SU-DHL-6 (cell line): ENCODE data around the gene SRRM2.

Experiments used
- H2AFZ ChIP-seq: fragments of 200-600 bp; sonication (generic); 2 replicates; pipeline ENCODE4 v1.6.1; 2014; ENCODE audit warnings: low read depth, mild to moderate bottlenecking, moderate library complexity, mixed read lengths, antibody characterized with exemption, low read length; ENCODE audit not compliant: severe bottlenecking
- H3F3A ChIP-seq: fragments of 200-600 bp; shearing (Covaris generic); 2 replicates; pipeline ENCODE4 v1.6.0; 2016; ENCODE audit warnings: antibody characterized with exemption, mild to moderate bottlenecking; ENCODE audit not compliant: insufficient read depth
- H3K27ac ChIP-seq: fragments of 200-600 bp; sonication (generic); 2 replicates; pipeline ENCODE4 v1.5.1; 2016; ENCODE audit warnings: low read depth, mild to moderate bottlenecking, low read length, moderate library complexity, mixed read lengths
- H3K27me3 ChIP-seq: fragments of 200-600 bp; sonication (generic), shearing (Covaris generic); 2 replicates; pipeline ENCODE4 v1.6.0; 2014; ENCODE audit warnings: mild to moderate bottlenecking, low read length
- H3K36me3 ChIP-seq: fragments of 200-600 bp; sonication (generic); 2 replicates; pipeline ENCODE4 v1.6.1; 2014; ENCODE audit warnings: mild to moderate bottlenecking, low read length, mixed read lengths
- H3K4me2 ChIP-seq: fragments of 300-600, 200-600 bp; shearing (Covaris generic), sonication (generic); 2 replicates; pipeline ENCODE4 v1.6.0; 2014; ENCODE audit warnings: low read length, low read depth, mild to moderate bottlenecking; ENCODE audit not compliant: poor library complexity, severe bottlenecking
- H3K4me3 ChIP-seq: fragments of 200-600 bp; sonication (generic); 2 replicates; pipeline ENCODE4 v1.5.1; 2014; ENCODE audit warnings: antibody characterized with exemption, low read length, mild to moderate bottlenecking, mixed read lengths; ENCODE audit not compliant: insufficient read depth, poor library complexity, severe bottlenecking
- H3K79me2 ChIP-seq: fragments of 200-600 bp; sonication (generic); 2 replicates; pipeline ENCODE4 v1.6.1; 2014; ENCODE audit warnings: mild to moderate bottlenecking, low read length, moderate library complexity; ENCODE audit not compliant: insufficient read depth
- H3K9ac ChIP-seq: fragments of 200-600 bp; sonication (generic); 2 replicates; pipeline ENCODE4 v1.7.0; 2014; ENCODE audit warnings: mild to moderate bottlenecking, low read length
- H3K9me2 ChIP-seq: fragments of 200-600 bp; sonication (generic); replicated peaks from 2 replicates; pipeline ENCODE4 v1.6.1; 2014; ENCODE audit warnings: low read length; ENCODE audit not compliant: insufficient read depth
- H3K9me3 ChIP-seq: fragments of 200-600 bp; sonication (generic); 2 replicates; pipeline ENCODE4 v1.6.1; 2014; ENCODE audit warnings: low read length, mixed read lengths; ENCODE audit not compliant: insufficient read depth
- H4K20me1 ChIP-seq: fragments of 200-600 bp; sonication (generic); 2 replicates; pipeline ENCODE4 v1.6.1; 2014; ENCODE audit warnings: low read depth, mild to moderate bottlenecking, antibody characterized with exemption, low read length, moderate library complexity, mixed read lengths
- EZH2phosphoT487 ChIP-seq: fragments of 200-600 bp; sonication (generic), shearing (Covaris generic); conservative IDR thresholded peaks from 2 replicates; pipeline ENCODE4 v1.6.1; 2018; ENCODE audit warnings: mild to moderate bottlenecking, antibody characterized with exemption, low read length, moderate library complexity, mixed read lengths
- TF ChIP-seq, protein P1 (sequence below): fragments of 200-600 bp; sonication (generic); IDR thresholded peaks from one replicate; pipeline ENCODE4 v1.5.1; 2017; ENCODE audit warnings: antibody characterized with exemption, mild to moderate bottlenecking, low read length, moderate library complexity; ENCODE audit not compliant: insufficient read depth, poor library complexity, severe bottlenecking

Gene SRRM2

GRCh38 chr16:2810651-2811050 is 58.2 kb downstream of the SRRM2 start:
- H3F3A ChIP-seq: no peaks in the 10 kb centered on the region
- TF ChIP-seq EZH2phosphoT487: no peak
- TF ChIP-seq, protein P1, sequence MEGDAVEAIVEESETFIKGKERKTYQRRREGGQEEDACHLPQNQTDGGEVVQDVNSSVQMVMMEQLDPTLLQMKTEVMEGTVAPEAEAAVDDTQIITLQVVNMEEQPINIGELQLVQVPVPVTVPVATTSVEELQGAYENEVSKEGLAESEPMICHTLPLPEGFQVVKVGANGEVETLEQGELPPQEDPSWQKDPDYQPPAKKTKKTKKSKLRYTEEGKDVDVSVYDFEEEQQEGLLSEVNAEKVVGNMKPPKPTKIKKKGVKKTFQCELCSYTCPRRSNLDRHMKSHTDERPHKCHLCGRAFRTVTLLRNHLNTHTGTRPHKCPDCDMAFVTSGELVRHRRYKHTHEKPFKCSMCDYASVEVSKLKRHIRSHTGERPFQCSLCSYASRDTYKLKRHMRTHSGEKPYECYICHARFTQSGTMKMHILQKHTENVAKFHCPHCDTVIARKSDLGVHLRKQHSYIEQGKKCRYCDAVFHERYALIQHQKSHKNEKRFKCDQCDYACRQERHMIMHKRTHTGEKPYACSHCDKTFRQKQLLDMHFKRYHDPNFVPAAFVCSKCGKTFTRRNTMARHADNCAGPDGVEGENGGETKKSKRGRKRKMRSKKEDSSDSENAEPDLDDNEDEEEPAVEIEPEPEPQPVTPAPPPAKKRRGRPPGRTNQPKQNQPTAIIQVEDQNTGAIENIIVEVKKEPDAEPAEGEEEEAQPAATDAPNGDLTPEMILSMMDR: no peak
- H4K20me1 ChIP-seq: no peaks in the 10 kb centered on the region
- no peak overlapping the region for H3K4me2 ChIP-seq
- H3K4me3 ChIP-seq: no peak overlapping the region
- H3K9ac ChIP-seq: no peak overlapping the region
- H3K9me3 ChIP-seq: no peaks in the 10 kb centered on the region
- H3K27ac ChIP-seq: no peak overlapping the region
- no peaks in the 10 kb centered on the region for H3K9me2 ChIP-seq
- no peak overlapping the region for H2AFZ ChIP-seq
- H3K79me2 ChIP-seq: no peaks in the 10 kb centered on the region
- no peaks in the 10 kb centered on the region for H3K36me3 ChIP-seq
- H3K27me3 ChIP-seq: no peaks in the 10 kb centered on the region

DNA sequence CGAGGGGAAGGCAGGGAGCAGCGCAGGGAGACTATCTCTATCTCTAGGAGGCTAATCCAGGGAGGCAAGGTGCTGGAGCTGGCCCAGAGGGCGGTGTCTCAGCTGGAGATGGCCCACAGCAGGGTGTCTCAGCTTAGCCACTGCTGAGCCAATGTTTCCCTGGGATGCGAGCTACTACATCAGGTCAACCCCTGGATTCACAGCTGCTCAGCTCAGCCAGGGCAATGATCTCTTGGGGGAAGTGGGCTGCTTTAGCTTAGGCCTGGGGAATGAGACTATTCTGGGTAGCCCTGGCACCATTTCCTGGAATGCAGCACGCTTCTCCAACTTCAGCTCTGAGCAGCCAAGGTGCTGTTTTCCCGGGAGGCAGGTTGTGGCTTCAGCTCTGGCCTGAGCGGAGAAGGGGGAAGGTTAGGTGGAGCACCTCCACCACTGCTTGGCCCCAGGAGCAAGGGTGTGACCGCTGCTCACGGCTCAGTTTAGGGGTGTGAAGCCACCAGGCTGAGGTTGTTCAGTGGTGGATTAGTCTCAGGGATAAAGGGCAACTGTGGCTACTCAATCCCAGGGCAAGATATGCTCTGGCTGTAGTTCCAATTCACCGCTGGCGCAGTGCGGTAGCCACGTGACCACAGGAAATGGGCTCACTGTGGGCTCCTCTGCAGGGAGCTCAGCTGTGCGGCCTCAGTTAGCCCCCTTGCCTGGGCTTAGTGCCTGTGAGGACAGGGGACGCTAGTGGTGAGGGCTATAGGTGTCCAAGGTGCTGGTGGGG is 59.4 kb downstream of the SRRM2 start:
- H3K4me2 ChIP-seq: no peak overlapping the region
- H3K9ac ChIP-seq: no peak overlapping the region
- H3K79me2 ChIP-seq: no peaks in the 10 kb centered on the region
- H3K36me3 ChIP-seq: no peaks in the 10 kb centered on the region
- no peak overlapping the region for H2AFZ ChIP-seq
- H3K27ac ChIP-seq: no peak overlapping the region
- no peaks in the 10 kb centered on the region for H3K27me3 ChIP-seq
- no peaks in the 10 kb centered on the region for H3K9me3 ChIP-seq
- no peaks in the 10 kb centered on the region for H3F3A ChIP-seq
- H3K9me2 ChIP-seq: no peaks in the 10 kb centered on the region
- no peak for TF ChIP-seq EZH2phosphoT487
- TF ChIP-seq, protein P1: no peak
- H4K20me1 ChIP-seq: no peaks in the 10 kb centered on the region
- no peak overlapping the region for H3K4me3 ChIP-seq

GRCh38 chr16:2813771-2814221 is 61.4 kb downstream of the SRRM2 start:
- no peaks in the 10 kb centered on the region for H3K27me3 ChIP-seq

More at GRCh38 chr16:2813771-2814221, 61.4 kb downstream of the SRRM2 start:
- Histone ChIP-seq H3K79me2 (no peaks in the 10 kb centered on the region), H4K20me1 (no peaks in the 10 kb centered on the region), H3K9me2 (no peaks in the 10 kb centered on the region), H3K9me3 (no peaks in the 10 kb centered on the region), H3K36me3 (no peaks in the 10 kb centered on the region), H3K27ac (no peak overlapping the region), H3K4me2 (no peak overlapping the region), H3F3A (no peaks in the 10 kb centered on the region), H2AFZ (no peak overlapping the region), H3K4me3 (no peak overlapping the region), H3K9ac (no peak overlapping the region)
- no peak for TF ChIP-seq EZH2phosphoT487
- TF ChIP-seq, protein P1: no peak
